HL-60 (cell line): ENCODE data around the gene ZNF718.
"Not testable (repeated sequence)": the region's sequence is repeated elsewhere in the genome, so short reads cannot be mapped to it uniquely, and the experiment has no call there.

Source experiments
- GABPA ChIP-seq: IDR thresholded peaks from 2 replicates; pipeline ENCODE4 v1.6.1; 2012; ENCODE audit warnings: low read depth
- TF ChIP-seq, protein P1 (sequence below): IDR thresholded peaks from one replicate; pipeline ENCODE4 v1.5.1; 2011; ENCODE audit warnings: low read length, control low read depth, inconsistent platforms; ENCODE audit not compliant: insufficient read depth

DNA sequence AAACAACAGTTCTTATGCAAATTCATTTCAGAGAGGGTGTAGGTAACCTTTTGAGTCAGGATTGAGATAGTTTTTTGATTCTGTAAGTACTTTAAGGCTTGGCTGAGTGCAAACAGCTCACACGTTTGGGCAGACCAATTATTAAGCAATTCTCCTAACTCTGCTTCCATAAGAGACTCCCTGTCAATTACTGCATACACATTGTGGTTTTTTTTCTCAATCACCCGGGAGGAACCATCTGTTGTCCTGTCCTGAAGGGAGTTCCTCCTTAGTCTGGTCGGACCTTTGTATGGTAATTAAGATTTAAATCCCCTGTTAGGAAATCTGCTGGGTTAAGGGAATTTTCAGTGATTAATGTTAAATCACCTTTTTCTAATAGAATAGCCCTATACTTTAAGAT, 70.9 kb downstream of the ZNF718 start:
- TF ChIP-seq, protein P1, sequence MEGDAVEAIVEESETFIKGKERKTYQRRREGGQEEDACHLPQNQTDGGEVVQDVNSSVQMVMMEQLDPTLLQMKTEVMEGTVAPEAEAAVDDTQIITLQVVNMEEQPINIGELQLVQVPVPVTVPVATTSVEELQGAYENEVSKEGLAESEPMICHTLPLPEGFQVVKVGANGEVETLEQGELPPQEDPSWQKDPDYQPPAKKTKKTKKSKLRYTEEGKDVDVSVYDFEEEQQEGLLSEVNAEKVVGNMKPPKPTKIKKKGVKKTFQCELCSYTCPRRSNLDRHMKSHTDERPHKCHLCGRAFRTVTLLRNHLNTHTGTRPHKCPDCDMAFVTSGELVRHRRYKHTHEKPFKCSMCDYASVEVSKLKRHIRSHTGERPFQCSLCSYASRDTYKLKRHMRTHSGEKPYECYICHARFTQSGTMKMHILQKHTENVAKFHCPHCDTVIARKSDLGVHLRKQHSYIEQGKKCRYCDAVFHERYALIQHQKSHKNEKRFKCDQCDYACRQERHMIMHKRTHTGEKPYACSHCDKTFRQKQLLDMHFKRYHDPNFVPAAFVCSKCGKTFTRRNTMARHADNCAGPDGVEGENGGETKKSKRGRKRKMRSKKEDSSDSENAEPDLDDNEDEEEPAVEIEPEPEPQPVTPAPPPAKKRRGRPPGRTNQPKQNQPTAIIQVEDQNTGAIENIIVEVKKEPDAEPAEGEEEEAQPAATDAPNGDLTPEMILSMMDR = not testable (repeated sequence)
- not testable (repeated sequence) for TF ChIP-seq GABPA
